Cardiac atrium fibroblast (primary cell): ENCODE results near the gene ZNF333. TPM values are rescaled to one million over a fixed set of nuclear protein-coding genes. Genes with fewer than 3 reads are reported as not detected.

Experiments used
- total RNA-seq: library from RNA; depleted of rRNA; stranded (reverse); fragments of >200 nt; gene quantifications from 2 replicates; pipeline ENCODE4 v1.2.3, GENCODE V29; 2015

The ZNF333 gene
- total RNA-seq = 9.2 and 9.4 TPM in 2 replicates

DNA sequence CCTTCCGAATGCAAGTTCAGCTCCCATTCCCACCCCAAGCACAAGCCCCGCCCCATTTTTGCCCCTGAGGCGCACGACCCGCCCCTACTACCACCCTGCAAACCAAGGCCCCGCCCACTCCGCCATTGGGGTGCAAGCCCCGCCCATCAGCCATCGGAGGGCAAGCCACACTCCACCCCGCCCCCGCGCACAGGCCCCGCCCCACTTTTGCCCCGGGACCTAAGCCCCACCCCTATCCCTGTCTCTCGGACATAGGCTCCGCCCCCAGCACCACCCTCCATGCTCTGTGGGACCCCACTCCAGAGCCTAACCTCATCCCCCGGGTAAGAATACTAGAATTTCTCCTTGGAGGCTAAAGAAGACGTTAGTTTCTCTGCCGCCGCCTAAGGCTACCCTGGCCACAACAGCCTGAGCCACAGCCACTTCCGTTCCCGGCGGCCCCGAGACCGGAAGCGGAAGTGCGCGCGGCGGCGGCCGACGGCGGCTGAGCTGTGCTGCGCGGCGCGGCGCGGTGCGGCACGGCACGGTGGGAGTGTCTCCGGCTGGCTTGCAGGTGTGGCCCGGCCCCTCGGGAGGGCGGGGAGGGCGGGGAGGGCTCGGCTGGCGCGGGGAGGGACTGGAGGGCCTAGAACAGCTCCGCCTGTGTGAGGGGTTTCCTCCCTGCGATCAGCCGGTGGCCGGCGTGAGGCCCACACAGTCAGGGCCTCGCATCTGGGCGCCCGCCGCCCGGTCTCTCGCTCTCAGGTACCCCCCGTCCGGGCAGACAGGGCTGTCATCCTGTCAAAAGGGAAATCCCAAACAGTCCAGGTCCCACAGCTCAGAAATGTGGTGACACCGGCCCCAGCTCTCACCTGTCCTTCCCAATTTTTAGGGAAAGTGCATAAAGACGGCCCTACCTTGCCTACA lies at the start of gene ZNF333:
Gene ZNF333 (plus strand): TSS at position 451 of the 906 bp plus-strand sequence. CDS start 3,444 bp downstream, outside the sequence.

DNA sequence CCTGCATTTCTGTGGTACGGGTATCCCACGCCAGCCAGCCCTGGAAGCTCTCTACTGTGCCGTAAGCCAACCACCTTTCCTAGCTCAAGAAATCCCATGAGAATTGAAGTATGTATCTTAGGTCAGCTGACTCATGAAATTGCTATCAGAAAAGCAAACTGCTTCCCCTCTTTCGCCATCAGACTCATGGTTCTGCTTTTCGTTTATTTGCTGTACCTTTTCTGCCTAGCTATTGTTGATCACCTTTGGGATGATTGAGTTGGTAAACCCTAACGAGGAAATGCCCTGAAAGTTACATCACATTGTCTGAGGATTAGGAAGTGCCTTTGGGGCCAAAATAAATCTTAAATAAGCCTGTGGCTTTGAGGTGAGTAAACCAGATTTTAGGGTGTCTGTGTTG lies 15.1 kb upstream of the ZNF333 start, which contains the start of gene ADGRE3:
Gene ADGRE3 (minus strand): TSS at position 81 of the 400 bp plus-strand sequence. CDS start 74 bp downstream, at position 7.

GRCh38 chr19:14778110-14778845 lies 88.4 kb downstream of the ZNF333 start, which contains the start of gene ADGRE2:
ADGRE2 (minus strand) TSS chr19:14778560; CDS start chr19:14776756, 1,804 bp downstream.

Other genes starting within 250 kb of the ZNF333 start
- gene PTGER1, start 214.7 kb upstream of the ZNF333 start, total RNA-seq = 0.72 and 1.3 TPM in 2 replicates
- 85.5 and 90.4 TPM in 2 replicates for gene GIPC1, start 193.9 kb upstream of the ZNF333 start, total RNA-seq
- 40.4 and 45.2 TPM in 2 replicates for gene DNAJB1, start 171.7 kb upstream of the ZNF333 start, total RNA-seq
- 35.2 and 41.3 TPM in 2 replicates for gene TECR, start 160.5 kb upstream of the ZNF333 start, total RNA-seq
- gene NDUFB7, start 118.0 kb upstream of the ZNF333 start, total RNA-seq = 193 and 218 TPM in 2 replicates
- not detected in 2 replicates for gene CLEC17A, start 107.0 kb upstream of the ZNF333 start, total RNA-seq
- gene ADGRE3, start 15.2 kb upstream of the ZNF333 start, total RNA-seq = not detected in 2 replicates
- 0.32 and 1.4 TPM in 2 replicates for gene ADGRE2, start 88.5 kb downstream of the ZNF333 start, total RNA-seq
- not detected in 2 replicates for gene OR7A5, start 145.1 kb downstream of the ZNF333 start, total RNA-seq
- not detected in 2 replicates for gene OR7C1, start 145.1 kb downstream of the ZNF333 start, total RNA-seq
- gene OR7A10, start 158.9 kb downstream of the ZNF333 start, total RNA-seq = not detected in 2 replicates
- gene OR7A17, start 196.1 kb downstream of the ZNF333 start, total RNA-seq = not detected in 2 replicates